Measurements from ENCODE around the gene SLC36A4.
"Not testable (repeated sequence)": the region's sequence is repeated elsewhere in the genome, so short reads cannot be mapped to it uniquely, and the experiment has no call there.

The SLC36A4 gene

GRCh38 chr11:93193731-93194130 is 4.1 kb downstream of the SLC36A4 start:
- peak in 3 of 4 experiments; percentile 18 to 76 (median 75) for DNase-seq

GRCh38 chr11:93192163-93192562 is 5.6 kb downstream of the SLC36A4 start:
- DNase-seq: peak; percentile 18 to 43 (median 28)

GRCh38 chr11:93189462-93189861 is 8.3 kb downstream of the SLC36A4 start:
- DNase-seq: no peak

- peak in 3 of 4 experiments; percentile 33 to 48 (median 44) for DNase-seq
Measured at GRCh38 chr11:93188726-93189125, 9.1 kb downstream of the SLC36A4 start.

- no peak for DNase-seq
Measured at GRCh38 chr11:93187290-93187689, 10.5 kb downstream of the SLC36A4 start.

- DNase-seq: not testable (repeated sequence)
Measured at GRCh38 chr11:93177891-93178290, 19.9 kb downstream of the SLC36A4 start.

GRCh38 chr11:93169950-93170561 is 27.7 kb downstream of the SLC36A4 start:
- peak in 3 of 4 experiments; percentile 4 to 31 (median 16) for DNase-seq

GRCh38 chr11:93169143-93169542 is 28.6 kb downstream of the SLC36A4 start:
- DNase-seq: no peak

GRCh38 chr11:93166862-93167261 is 30.9 kb downstream of the SLC36A4 start:
- DNase-seq: peak; percentile 20 to 67 (median 48)

- DNase-seq: no peak
Measured at GRCh38 chr11:93166194-93166593, 31.6 kb downstream of the SLC36A4 start.

GRCh38 chr11:93160808-93161207 is 37.0 kb downstream of the SLC36A4 start:
- DNase-seq: peak in 1 of 4 experiments; percentile 3

GRCh38 chr11:93160156-93160555 is 37.6 kb downstream of the SLC36A4 start:
- no peak for DNase-seq

GRCh38 chr11:93159721-93160120 is 38.1 kb downstream of the SLC36A4 start:
- DNase-seq: no peak

- DNase-seq: no peak
Measured at GRCh38 chr11:93155738-93156137, 42.1 kb downstream of the SLC36A4 start.

- no peak for DNase-seq
Measured at GRCh38 chr11:93145390-93145915, 52.3 kb downstream of the SLC36A4 start.

- DNase-seq: no peak
Measured at GRCh38 chr11:93143800-93144199, 54.0 kb downstream of the SLC36A4 start.

- DNase-seq: no peak
Measured at GRCh38 chr11:93143186-93143585, 54.6 kb downstream of the SLC36A4 start.

- no peak for DNase-seq
Measured at GRCh38 chr11:93133488-93134109, 64.2 kb downstream of the SLC36A4 start.

- no peak for DNase-seq
Measured at GRCh38 chr11:93132836-93133235, 65.0 kb downstream of the SLC36A4 start.

- DNase-seq: peak in 3 of 4 experiments; percentile 9 to 34 (median 17)
Measured at GRCh38 chr11:93131709-93132108, 66.1 kb downstream of the SLC36A4 start.

GRCh38 chr11:93128574-93128973 is 69.2 kb downstream of the SLC36A4 start:
- no peak for DNase-seq

- DNase-seq: no peak
Measured at GRCh38 chr11:93123351-93123898, 74.4 kb downstream of the SLC36A4 start.

GRCh38 chr11:93122535-93123235 is 75.1 kb downstream of the SLC36A4 start:
- no peak for DNase-seq
